ENCODE data around the gene CIB4.

CIB4 gene

GRCh38 chr2:26642429-26642828, 1.3 kb upstream of the CIB4 start:
- DNase-seq (ENCODE audit: low spot score), result no peak

DNA sequence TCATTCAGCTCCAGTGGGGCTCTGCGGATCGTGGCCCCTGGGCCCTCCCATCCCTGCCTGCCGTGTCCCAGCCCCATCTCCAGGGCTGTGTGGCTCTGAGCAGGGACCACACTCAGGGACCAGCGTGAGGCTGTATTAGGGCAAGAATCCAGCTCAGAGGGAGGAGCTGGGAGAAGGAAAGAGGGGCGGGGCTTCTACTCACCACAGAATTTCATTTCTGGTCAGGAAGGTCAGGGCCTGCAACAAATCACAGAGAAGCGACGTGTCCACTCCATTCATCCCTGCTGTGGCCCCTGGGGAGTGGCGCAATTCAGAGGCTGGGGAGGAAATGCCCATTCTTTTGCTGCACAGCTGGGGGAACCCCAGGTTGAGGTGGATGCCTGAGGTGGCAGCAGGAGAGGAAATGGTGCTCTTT, 828 bp downstream of the CIB4 start:
- peak; percentile 76 for DNase-seq (ENCODE audit: low spot score)

DNA sequence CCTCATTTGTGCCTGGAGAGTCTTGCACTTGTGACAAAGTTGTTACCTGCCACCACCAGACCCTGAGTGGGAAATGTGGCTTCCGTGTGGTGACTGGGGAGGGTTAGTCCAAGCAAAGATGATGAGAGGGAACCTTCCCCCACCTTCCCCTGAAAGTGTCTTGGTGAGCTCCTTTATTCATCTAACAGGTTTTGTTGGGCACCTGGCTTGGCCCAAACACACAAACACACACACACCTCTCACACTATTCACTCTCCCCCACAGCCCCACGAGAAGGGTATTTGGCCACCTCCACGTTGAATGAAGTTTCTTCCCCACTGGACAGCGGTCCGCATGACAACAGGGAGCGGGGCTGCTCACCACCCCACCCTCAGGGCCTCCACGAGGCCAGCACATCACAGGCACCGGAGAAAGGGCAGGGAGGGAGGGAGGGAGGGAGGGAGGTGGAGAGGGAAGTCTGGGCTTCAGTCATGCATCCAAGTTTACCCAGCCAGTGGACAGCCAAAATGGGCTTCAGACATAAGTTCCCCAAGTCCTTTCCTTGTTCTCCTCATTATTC, 1.4 kb downstream of the CIB4 start:
- no peak for DNase-seq (ENCODE audit: low spot score)

DNA sequence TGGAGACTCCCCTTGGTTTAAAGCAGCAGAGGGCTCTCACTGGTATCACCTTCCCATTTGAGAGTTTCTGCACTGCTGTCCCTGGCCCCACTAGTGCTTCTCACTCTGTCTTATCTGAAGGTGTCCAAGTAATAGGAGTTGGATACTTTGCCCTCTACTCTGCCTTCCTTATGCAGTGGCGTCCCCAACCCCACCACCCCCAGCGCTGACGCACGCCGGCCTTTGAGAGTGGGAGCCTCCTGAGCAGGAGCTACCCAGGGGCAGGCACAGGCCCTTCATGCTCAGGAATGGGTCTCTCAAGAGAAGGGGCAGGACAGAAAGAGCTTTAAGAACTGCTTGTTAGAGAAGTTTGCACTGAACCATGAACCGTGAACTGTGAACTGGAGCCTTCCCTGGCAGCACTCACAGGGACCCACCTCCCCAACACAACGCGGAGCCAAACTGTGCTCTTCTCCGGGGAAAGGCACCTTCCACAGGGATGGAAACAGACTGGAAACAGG, 3.3 kb downstream of the CIB4 start:
- DNase-seq (ENCODE audit: low spot score), result no peak

DNA sequence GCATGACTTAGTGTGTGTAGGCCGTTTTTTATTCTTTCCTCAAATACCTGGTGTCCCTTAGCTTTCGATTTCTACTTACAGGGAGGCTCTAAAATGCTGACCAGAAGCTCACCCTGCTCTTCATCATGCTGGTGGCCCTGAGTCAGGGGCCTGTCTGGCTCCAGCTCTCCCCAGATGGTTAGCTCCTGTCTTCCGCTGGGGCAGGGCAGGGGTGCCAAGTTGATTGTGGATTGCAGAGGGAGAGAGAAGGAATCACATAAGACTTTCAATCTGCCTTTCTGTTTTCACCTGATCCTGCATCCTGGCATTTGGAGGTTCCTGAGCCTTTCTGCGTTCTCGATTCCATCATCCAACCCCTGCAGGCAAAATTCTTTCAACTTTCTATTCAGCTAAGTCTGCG, 4.2 kb downstream of the CIB4 start:
- DNase-seq (ENCODE audit: low spot score), result no peak

- DNase-seq (ENCODE audit: low spot score), result no peak
Measured at GRCh38 chr2:26635401-26635800, 5.8 kb downstream of the CIB4 start.

DNA sequence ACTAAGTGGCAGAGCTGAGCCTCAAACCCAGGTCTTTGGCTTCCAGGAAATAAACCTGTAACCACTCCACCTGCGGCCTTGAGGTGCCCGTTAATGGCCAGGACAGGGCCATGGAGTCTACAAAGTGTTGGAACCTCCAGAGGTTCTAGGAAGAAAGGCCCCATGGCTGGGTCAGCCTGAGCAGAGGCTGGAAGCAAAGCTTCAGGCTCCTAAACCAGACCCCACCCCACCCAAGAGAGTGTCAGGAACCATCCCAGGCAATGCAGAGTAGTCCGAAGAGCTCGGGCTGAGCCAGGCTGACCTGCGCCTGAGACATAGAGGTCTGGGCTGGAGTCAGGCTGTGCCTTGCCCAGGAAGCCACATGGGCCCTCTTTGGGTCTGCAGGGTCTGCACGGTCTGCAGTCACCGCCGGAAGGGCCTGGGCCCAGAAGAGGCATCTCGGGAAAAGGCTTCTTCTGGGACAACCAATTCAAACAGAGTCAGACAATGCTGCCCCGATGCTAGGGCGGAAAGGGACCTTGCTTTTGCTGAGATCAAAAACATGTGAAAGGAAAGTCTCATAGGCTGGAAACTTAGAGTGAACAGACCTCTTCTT, 6.4 kb downstream of the CIB4 start:
- no peak for DNase-seq (ENCODE audit: low spot score)

DNA sequence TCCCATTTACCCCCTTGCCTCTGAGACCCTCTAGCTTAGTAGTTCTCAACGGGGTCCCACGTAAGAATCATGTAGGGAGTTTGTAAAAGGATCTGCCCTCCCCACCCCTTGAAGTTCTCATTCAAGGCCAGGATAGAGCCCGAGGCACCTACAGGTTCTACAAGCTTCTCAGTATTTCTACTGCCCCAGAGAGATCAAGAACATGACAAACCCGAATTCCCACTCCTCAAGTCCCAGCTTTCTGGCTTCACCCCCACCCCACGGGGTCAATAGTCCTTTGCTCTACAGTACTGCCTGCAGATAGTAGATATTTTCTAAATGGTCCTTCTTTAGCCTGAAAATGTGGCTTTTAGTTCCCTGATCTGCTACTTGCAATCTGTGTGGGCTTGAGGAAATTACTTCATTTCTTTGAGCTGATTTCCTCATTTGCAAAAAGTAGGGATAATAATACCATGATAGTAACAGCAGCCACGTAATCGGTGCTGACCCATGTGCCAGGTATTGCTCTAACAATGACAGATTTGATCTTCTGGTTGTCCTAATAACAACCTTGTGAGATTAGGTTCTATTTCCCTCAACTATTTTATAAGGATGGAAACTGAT, 7.1 kb downstream of the CIB4 start:
- DNase-seq (ENCODE audit: low spot score), result no peak

DNA sequence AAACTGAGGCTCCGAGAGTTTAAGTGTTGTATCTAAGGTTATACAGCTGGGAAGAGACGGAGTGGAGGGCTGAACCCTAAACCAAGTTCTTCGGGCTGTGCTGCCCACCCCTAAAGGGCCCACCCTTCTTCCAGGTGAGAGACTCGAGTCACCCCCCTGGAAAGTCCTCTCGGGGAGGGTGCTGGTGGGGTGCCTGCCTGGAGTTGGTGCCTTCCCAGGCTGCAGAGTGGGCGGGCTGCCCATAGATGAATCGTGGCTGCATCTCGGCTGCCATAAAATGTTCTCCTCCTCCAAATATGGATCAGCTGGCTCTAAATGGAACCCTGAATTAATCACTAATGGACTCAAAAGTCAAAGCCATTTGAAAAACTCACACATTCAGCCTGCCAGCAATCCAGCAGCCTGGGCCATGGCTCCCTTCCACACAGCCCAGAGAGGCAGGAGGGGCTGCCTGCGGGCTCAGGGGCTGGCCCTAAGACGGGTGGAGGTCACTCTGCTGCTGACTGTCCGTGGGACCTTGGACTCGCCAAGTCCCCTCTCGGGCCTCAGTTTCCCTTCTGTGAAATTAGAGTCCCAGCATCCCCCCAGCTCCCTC, 7.7 kb downstream of the CIB4 start:
- no peak for DNase-seq (ENCODE audit: low spot score)

GRCh38 chr2:26632624-26633185, 8.5 kb downstream of the CIB4 start:
- no peak for DNase-seq (ENCODE audit: low spot score)

DNA sequence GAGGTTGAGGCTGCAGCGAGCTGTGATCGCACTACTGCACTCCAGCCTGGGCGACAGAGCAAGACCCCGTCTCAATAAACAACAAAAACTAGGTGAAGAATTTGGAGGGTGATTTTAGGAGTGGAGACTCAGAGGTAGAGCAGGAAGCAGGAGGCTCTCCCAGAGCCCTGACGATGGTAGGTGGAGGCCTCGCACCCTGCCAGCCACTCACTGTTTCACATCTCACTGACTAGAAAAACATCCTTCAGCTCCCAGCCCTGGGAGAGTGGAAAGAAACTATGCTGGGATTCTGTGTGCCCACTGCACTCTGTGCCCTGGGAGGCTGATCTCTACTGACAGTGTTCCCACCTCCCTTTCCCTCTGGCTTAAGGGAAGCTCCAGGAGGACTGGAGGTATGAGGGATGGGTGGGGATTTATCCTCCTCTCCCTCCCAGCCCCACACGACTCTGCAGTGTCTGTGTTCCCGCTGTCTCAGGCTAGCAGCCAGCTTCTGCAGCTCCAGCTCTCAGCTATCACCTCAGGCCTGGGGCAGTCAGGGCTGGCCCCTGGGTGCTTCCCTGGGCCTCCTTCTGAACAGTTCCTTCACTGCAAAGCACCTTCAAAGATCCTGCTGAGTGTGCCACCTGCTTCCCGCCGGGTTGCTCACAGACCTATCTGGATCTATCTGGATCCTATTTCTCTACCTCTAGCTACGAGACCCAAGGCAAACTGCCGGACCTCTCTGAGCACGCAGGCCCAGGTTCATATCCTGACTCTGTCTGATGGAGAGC, 9.6 kb downstream of the CIB4 start:
- no peak for DNase-seq (ENCODE audit: low spot score)

- DNase-seq (ENCODE audit: low spot score), result peak; percentile 61
Measured at GRCh38 chr2:26630669-26631360, 10.4 kb downstream of the CIB4 start.

DNA sequence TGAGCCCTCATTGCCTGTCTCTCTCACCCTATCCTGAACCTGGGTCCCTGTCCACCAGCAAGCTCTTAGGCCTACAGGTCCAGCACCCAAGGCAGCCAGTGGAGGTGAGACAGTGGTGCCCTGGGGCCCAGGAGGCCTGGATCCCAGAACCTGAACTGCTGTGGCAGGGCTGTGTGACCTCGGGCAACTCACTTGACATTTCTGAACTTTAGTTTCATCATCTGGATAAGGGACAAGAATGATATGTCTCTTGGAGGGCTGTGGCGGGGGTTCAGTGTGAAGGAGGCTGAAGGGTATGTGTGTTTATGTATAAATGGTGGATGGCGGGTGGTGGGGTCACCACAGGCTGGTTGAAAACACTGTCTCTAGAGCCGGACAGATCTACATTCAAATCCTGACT, 10.9 kb downstream of the CIB4 start:
- DNase-seq (ENCODE audit: low spot score), result no peak

DNA sequence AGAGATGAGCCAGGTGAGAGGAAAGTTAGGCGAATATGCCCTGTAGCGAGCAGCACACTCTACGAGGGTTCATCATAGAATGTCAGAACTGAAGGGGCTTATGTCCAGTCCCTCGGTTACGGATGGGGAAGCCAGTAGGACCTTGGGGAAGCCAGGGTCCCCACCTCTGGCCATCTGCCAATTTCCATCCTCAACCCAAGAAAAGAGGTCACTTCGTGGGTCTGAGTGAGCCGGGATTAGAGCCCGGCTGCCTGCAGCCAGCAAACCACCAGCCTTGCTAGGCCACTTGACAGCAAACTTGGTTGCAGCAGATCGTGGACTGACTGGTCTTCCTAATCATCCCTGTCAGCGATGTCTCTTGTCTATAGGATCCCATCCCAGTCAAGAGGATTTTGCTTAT, 11.4 kb downstream of the CIB4 start:
- DNase-seq (ENCODE audit: low spot score), result no peak

GRCh38 chr2:26629346-26629630, 11.9 kb downstream of the CIB4 start:
- no peak for DNase-seq (ENCODE audit: low spot score)

- no peak for DNase-seq (ENCODE audit: low spot score)
Measured at GRCh38 chr2:26628561-26629345, 12.4 kb downstream of the CIB4 start.

GRCh38 chr2:26627350-26628105, 13.6 kb downstream of the CIB4 start:
- DNase-seq (ENCODE audit: low spot score), result no peak

DNA sequence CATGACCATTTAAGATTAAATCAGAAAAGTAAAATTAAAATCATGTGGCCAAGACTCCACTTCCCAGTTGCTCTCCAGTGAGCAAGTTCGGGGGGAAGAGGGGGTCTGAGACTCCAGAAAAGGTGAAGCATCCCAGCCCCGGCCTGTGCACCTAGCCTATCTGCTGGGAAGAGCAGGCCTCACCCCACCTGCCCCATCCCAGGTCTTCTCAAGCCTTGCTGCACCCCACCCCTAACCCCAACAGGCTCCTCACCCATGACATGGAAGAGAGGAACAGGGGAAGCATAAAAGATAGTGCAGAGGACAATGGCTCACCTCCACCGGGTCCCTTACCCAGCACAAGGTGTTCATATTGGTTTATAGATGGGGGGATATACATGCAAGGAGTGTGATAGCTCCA, 14.6 kb downstream of the CIB4 start:
- DNase-seq (ENCODE audit: low spot score), result no peak

DNA sequence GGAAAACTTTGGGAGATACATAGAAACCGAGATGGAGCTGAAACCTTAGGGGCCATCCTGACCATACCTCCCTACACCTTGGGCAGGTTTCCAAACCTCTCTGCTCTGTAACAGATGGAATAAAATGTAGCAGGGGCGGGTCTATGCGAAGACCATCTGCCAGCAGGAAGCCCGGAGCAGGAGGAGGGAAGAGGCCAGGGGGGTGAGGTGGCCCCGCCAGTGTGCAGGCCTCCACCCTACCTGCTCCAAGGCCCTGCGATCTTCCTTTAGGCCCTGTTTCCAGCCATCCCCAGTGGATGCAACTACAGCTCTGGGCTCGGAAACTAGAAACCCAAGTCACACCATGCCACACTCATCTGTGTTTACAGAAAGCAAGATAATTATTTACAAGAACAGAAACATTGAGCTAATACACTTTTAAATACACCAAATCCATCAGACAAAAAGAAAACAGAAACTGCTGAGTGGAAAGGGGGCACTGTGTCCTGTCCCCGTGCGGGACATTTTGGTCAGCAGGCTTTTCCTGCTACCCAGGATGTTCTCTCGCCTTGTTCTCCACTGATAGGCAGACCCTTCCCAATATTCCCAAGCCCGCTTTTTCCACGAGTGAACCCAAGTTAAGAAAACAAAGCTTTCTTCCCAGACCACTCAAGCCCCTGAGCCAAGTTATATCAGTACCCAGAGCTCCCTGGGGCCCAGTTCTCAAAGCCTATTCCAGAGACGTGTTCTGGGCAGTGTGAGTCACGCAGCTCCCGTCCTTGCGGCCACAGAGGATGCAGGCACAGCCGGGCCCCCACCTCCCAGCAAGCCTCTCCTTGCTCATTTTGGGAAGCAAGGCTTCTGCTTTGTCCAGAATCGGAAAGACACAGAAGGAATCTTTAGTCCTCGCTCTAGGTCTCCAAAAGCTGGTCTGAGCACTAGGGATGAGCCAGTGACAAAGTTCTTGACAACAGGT, 17.3 kb downstream of the CIB4 start:
- DNase-seq (ENCODE audit: low spot score), result no peak

Data from AG08395 (cell line).